Pons (tissue), 1 donor: ENCODE results near the gene SETD6.
"Not testable (repeated sequence)": the region's sequence is repeated elsewhere in the genome, so short reads cannot be mapped to it uniquely, and the experiment has no call there.

ENCODE experiments used
- DNase-seq: peaks from one replicate; pipeline ENCODE4 v3.0.0-alpha.2; 2016; ENCODE audit warnings: low spot score

Gene SETD6

GRCh38 chr16:58537124-58537906 lies 22.0 kb downstream of the SETD6 start:
- DNase-seq, result no peak

GRCh38 chr16:58541711-58542110 lies 26.4 kb downstream of the SETD6 start:
- DNase-seq, result no peak

DNA sequence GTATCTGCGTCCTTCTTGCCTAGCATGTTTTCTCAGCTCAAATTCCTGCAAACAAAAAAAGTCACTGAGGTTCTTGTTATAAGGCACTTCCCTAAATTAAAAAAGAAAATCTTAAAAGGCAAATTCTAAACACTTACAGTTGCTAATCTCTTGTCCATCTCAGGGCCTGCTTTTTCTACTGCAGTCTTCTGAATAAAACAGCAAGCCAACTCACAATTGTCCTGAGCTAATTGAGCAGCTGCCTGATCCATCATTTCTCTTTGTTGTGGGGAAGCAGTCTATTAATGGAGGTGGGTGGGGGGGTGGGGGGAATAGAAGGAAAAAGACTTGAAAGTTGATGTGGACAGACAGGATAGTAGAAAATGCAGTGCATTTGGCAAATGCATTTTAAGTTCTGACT lies 27.0 kb downstream of the SETD6 start:
- DNase-seq, result no peak

- no peak for DNase-seq
Measured at GRCh38 chr16:58543685-58544084, 28.4 kb downstream of the SETD6 start.

DNA sequence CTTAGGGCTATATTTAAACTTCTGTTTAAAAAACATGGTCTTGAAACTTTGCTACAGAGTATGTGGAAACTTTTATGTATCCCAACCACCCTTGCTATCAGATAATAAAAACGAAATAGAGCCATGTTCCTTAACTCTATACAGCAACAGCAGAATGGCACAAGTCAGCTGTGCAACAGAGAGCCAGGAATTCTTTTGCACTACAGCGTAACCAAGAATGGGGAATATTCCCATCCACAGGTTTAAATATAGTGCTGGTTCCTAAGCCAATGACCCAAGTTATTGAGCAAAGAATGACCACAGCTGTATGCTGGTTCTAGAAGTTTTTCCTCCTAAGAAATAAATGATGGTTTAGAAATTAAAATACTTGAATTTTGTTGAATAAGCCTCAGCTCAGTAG lies 33.1 kb downstream of the SETD6 start:
- no peak for DNase-seq

GRCh38 chr16:58551496-58551895 lies 36.2 kb downstream of the SETD6 start:
- no peak for DNase-seq

GRCh38 chr16:58556678-58557077 lies 41.4 kb downstream of the SETD6 start:
- DNase-seq, result no peak

DNA sequence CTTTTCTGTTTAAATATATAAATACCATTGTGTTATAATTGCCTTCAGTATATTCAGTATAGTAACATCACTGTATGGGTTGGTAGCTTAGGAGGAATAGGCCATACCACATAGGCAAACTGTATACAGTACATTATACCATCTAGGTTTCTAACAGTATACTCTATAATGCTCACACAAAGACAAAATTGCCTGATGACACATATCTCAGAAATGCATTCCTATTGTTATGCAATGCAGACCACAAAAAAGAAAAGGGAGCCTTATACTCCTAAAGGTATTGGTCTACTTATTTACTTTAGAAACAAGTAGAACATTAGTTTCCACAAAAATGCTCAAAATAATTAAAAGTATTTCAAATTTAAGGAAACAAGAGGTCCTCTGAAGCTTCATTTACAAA lies 47.9 kb downstream of the SETD6 start:
- no peak for DNase-seq

DNA sequence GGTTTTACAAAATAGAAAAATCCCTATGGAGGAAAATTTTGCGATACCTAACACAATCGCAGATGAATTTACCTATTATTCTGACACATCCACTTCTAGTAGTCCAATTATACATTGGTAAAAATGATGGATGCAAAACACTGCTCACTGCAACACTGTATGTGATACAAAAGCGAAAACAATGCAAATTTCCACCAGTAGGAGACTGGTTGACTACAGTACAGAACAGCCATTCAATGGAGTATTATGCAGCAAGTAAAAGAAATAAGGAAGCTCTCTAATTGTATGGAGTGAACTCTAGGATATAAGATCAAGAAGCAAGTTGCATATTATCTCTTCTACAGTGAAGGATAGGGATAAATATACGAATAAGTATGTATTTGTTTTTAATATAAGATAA lies 48.5 kb downstream of the SETD6 start:
- no peak for DNase-seq

DNA sequence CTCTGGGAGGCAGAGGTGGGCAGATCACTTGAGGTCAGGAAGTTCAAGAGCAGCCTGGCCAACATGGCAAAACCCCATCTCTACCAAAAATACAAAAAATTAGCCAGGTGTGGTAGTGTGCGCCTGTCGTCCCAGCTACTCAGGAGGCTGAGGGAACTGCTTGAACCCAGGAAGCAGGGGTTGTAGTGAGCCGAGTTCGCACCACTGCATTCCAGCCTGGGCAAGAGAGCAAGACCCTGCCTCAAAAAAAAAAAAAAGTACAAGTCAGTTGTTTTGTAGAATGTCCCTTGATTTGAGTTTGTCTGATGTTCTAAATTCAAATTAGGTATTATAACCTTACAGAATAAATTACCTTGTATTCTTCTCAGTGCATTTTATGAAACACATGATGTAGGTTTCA lies 50.4 kb downstream of the SETD6 start:
- not testable (repeated sequence) for DNase-seq
